Endothelial cell of umbilical vein (primary cell): ENCODE results near the gene CDH23. TPM values are rescaled to one million over a fixed set of nuclear protein-coding genes. Genes with fewer than 3 reads are reported as not detected.

Experiments used
- BruUV-seq: library from RNA; stranded (reverse); fragments of 400-500 nt; replicated peaks from 2 replicates; lab custom pipeline; 2021; lab: Mats Ljungman, UMichigan
- CTCF ChIA-PET: fragments of 300-600, 350-600 bp; sonication (Branson Sonifier 250); formaldehyde crosslinking; loops from one replicate; lab custom pipeline; 2021; ENCODE audit warnings: antibody characterized with exemption, inconsistent platforms; lab: Charles Lee
- POLR2A ChIA-PET: fragments of 300-600, 350-600 bp; sonication (Branson Sonifier 250); formaldehyde crosslinking; loops from one replicate; lab custom pipeline; 2021; ENCODE audit warnings: antibody characterized with exemption, inconsistent platforms; lab: Charles Lee
- DNase-seq: peaks from one replicate; pipeline ENCODE4 v3.0.0-alpha.2; 2011; ENCODE audit warnings: low read depth, low spot score
- FAIRE-seq: peaks from 2 replicates; lab custom pipeline; 2011; peaks lifted over from hg19 to GRCh38; lab: Jason Lieb, UNC
- H2AFZ ChIP-seq: 2 replicates; pipeline ENCODE4 v1.6.0; 2012; ENCODE audit warnings: low read depth, low read length, control low read depth, inconsistent platforms
- H3K27ac ChIP-seq: 2 replicates; pipeline ENCODE4 v1.5.1; 2011; ENCODE audit warnings: low read depth, mild to moderate bottlenecking, control low read depth, low read length, moderate library complexity; ENCODE audit not compliant: insufficient read depth
- H3K27me3 ChIP-seq, 2 experiments: 2 replicates each; pipeline versions ENCODE4 v1.6.0 to v1.6.1; 2011; ENCODE audit warnings: low read length in 2 of 2, mixed read lengths in 1 of 2; ENCODE audit not compliant: control insufficient read depth in 2 of 2, insufficient read depth in 2 of 2
- H3K36me3 ChIP-seq, 2 experiments: 2 replicates in 1 of 2; 3 replicates in 1 of 2; pipeline ENCODE4 v1.5.1; 2011; ENCODE audit warnings: low read length in 2 of 2, mild to moderate bottlenecking in 1 of 2, moderate library complexity in 1 of 2; ENCODE audit not compliant: control insufficient read depth in 2 of 2, insufficient read depth in 2 of 2; ENCODE audit errors: extremely low read depth in 1 of 2
- H3K4me1 ChIP-seq: 3 replicates; pipeline ENCODE4 v1.5.1; 2011; ENCODE audit warnings: mild to moderate bottlenecking, low read length; ENCODE audit not compliant: control insufficient read depth, insufficient read depth; ENCODE audit errors: extremely low read depth
- H3K4me2 ChIP-seq: 2 replicates; pipeline ENCODE4 v1.6.1; 2011; ENCODE audit warnings: low read length, control low read depth, mixed read lengths; ENCODE audit not compliant: insufficient read depth
- H3K4me3 ChIP-seq, 3 experiments: fragments of 200-600 bp in 1 of 3; sonication (generic), shearing (Covaris generic) in 1 of 3; replicated peaks in 1 of 3; 2 replicates each; pipeline ENCODE4 v1.5.1; 2011 to 2016; ENCODE audit warnings: control low read depth in 3 of 3, low read length in 3 of 3, mild to moderate bottlenecking in 2 of 3, inconsistent platforms in 1 of 3, low read depth in 1 of 3, moderate library complexity in 1 of 3; ENCODE audit not compliant: insufficient read depth in 1 of 3
- H3K79me2 ChIP-seq: 2 replicates; pipeline ENCODE4 v1.6.0; 2012; ENCODE audit warnings: low read length, inconsistent platforms; ENCODE audit not compliant: control insufficient read depth, insufficient read depth
- H3K9ac ChIP-seq: replicated peaks from 2 replicates; pipeline ENCODE3; 2011; ENCODE audit warnings: low read length, control low read depth; ENCODE audit not compliant: insufficient read depth; ENCODE audit errors: extremely low read depth
- H3K9me1 ChIP-seq: replicated peaks from 3 replicates; pipeline ENCODE4 v1.6.0; 2011; ENCODE audit warnings: mild to moderate bottlenecking, low read length; ENCODE audit not compliant: control insufficient read depth, insufficient read depth; ENCODE audit errors: extremely low read depth
- H3K9me3 ChIP-seq: replicated peaks from 2 replicates; pipeline ENCODE4 v1.5.1; 2012; ENCODE audit warnings: low read length, inconsistent platforms; ENCODE audit not compliant: control insufficient read depth, insufficient read depth
- H4K20me1 ChIP-seq: replicated peaks from 2 replicates; pipeline ENCODE3; 2011; ENCODE audit warnings: mild to moderate bottlenecking, low read length; ENCODE audit not compliant: control insufficient read depth, insufficient read depth; ENCODE audit errors: extremely low read depth
- CTCF ChIP-seq, 2 donors: IDR thresholded peaks; 1 replicate in 1 of 2; 2 replicates in 1 of 2; pipeline ENCODE4 v1.5.1; 2011; ENCODE audit warnings: low read length in 2 of 2, mild to moderate bottlenecking in 2 of 2, moderate library complexity in 2 of 2, control low read depth in 1 of 2, inconsistent platforms in 1 of 2, low read depth in 1 of 2; ENCODE audit not compliant: insufficient read depth in 1 of 2; ENCODE audit errors: extremely low read depth in 1 of 2
- EZH2 ChIP-seq: IDR thresholded peaks from 2 replicates; pipeline ENCODE4 v1.6.1; 2012; ENCODE audit warnings: borderline replicate concordance, low read depth, mild to moderate bottlenecking, moderate library complexity, low read length, inconsistent platforms; ENCODE audit not compliant: severe bottlenecking
- FOS ChIP-seq: IDR thresholded peaks from 2 replicates; pipeline ENCODE4 v1.6.1; 2011; ENCODE audit warnings: mild to moderate bottlenecking, low read length, moderate library complexity, borderline replicate concordance; ENCODE audit not compliant: insufficient read depth
- GATA2 ChIP-seq: IDR thresholded peaks from 2 replicates; pipeline ENCODE4 v1.7.0; 2011; ENCODE audit warnings: low read depth, mild to moderate bottlenecking, moderate library complexity, mixed read lengths, low read length; ENCODE audit not compliant: insufficient read length, insufficient read depth
- JUN ChIP-seq: IDR thresholded peaks from 2 replicates; pipeline ENCODE4 v1.6.1; 2011; ENCODE audit warnings: borderline replicate concordance, low read depth; ENCODE audit not compliant: insufficient read length, insufficient read depth
- MYC ChIP-seq: IDR thresholded peaks from one replicate; pipeline ENCODE4 v1.6.1; 2011; ENCODE audit warnings: mild to moderate bottlenecking, low read depth, low read length
- POLR2A ChIP-seq: IDR thresholded peaks from 2 replicates; pipeline ENCODE4 v1.6.1; 2012; ENCODE audit warnings: low read depth, mild to moderate bottlenecking, control low read depth, low read length
- dilution Hi-C: fragments of 300-500 bp; cut with MboI; formaldehyde crosslinking; loops from one replicate; pipeline ENCODE4 v1.15.0; 2019; ENCODE audit warnings: low sequenced_read_pairs; ENCODE audit not compliant: extremely low pct_ligation_motif_present
- intact Hi-C: fragments of 100-400 bp; cut with micrococcal nuclease; formaldehyde crosslinking; loops from one replicate; pipeline ENCODE4 v1.10.0; 2022
- polyA plus RNA-seq, 4 experiments: library from polyadenylated mRNA; depleted of rRNA in 3 of 4; stranded (reverse) in 3 of 4; unstranded in 1 of 4; fragments of >200 nt; gene quantifications; 2 replicates each; pipeline versions ENCODE4 v1.2.1 to v1.2.3, GENCODE V29; 2011 to 2012; ENCODE audit warnings: missing spikeins in 1 of 4
- total RNA-seq: library from RNA; stranded (reverse); gene quantifications from 2 replicates; pipeline ENCODE4 v1.2.3, GENCODE V29; 2021

CDH23 gene
- total and polyA plus RNA-seq, 2 donors (not counting 3 experiments of a cell fraction or from before 2014, with no cell fraction given), result not detected

- CTCF ChIA-PET, result interaction anchor here (1.2 kb wide), 1 partner anchor 76 kb away, joined by 10 read pairs; no protein-coding TSS in a partner anchor
- Histone ChIP-seq H4K20me1 (no peaks in the 10 kb centered on the region), H3K79me2 (no peaks in the 10 kb centered on the region), H3K9me3 (no peaks in the 10 kb centered on the region), H3K9ac (no peak overlapping the region), H3K27me3 (no peaks in the 10 kb centered on the region), H3K4me3 (no peak overlapping the region), H3K27ac (no peak overlapping the region), H3K4me1 (no peaks in the 10 kb centered on the region), H3K36me3 (peaks cover 28 to 72% of the 10 kb centered on the region in 2 experiments), H2AFZ (no peak overlapping the region), H3K4me2 (no peak overlapping the region), H3K9me1 (no peaks in the 10 kb centered on the region)
- TF ChIP-seq FOS, result no peak
- TF ChIP-seq POLR2A, result no peak
- no peak for TF ChIP-seq MYC
- TF ChIP-seq EZH2, result no peak
- TF ChIP-seq CTCF (IDR thresholded peaks at IDR 0.05; ENCODE audit: extremely low read depth in 1 of 2, insufficient read depth in 1 of 2, low read depth in 1 of 2, low read length in 2 of 2), result no peak
- no peak for TF ChIP-seq JUN
- TF ChIP-seq GATA2, result no peak
- FAIRE-seq (no peak), DNase-seq (no peak)
- POLR2A ChIA-PET, result no interaction called here
- intact Hi-C loops (no loop called here), dilution Hi-C loops (no loop called here)
- no TSS peak for BruUV-seq
Observed at GRCh38 chr10:71820966-71821365, 424.2 kb downstream of the CDH23 start.
